Common myeloid progenitor, CD34-positive (primary cell): ENCODE data around the gene CHRNA1.

ENCODE experiments used
- CTCF ChIA-PET: fragments of 350-600 bp; sonication (Branson Sonifier 250); formaldehyde crosslinking; loops from one replicate; lab custom pipeline; 2021; ENCODE audit warnings: antibody characterized with exemption; lab: Charles Lee
- POLR2A ChIA-PET: fragments of 350-600 bp; sonication (Branson Sonifier 250); formaldehyde crosslinking; loops from one replicate; lab custom pipeline; 2021; ENCODE audit warnings: antibody characterized with exemption; lab: Charles Lee
- DNase-seq, 3 donors: peaks; one replicate each; pipeline versions ENCODE4 v3.0.0 to v3.0.0-alpha.2; 2013
- H3K27ac ChIP-seq, 2 experiments: 1 replicate in 1 of 2; 2 replicates in 1 of 2; pipeline ENCODE4 v1.7.0; 2013; ENCODE audit warnings: inconsistent platforms in 2 of 2, low read length in 2 of 2, mild to moderate bottlenecking in 2 of 2, low read depth in 1 of 2, moderate library complexity in 1 of 2; ENCODE audit not compliant: severe bottlenecking in 2 of 2, insufficient read depth in 1 of 2, poor library complexity in 1 of 2
- H3K27me3 ChIP-seq, 5 experiments: replicated peaks in 2 of 5; 1 replicate in 3 of 5; 2 replicates in 2 of 5; pipeline versions ENCODE4 v1.6.1 to v1.7.0; 2013; ENCODE audit warnings: low read length in 4 of 5, mild to moderate bottlenecking in 2 of 5, moderate library complexity in 2 of 5, inconsistent platforms in 1 of 5; ENCODE audit not compliant: insufficient read depth in 5 of 5, control insufficient read depth in 4 of 5
- H3K36me3 ChIP-seq, 4 experiments: 1 replicate in 2 of 4; 2 replicates in 2 of 4; pipeline versions ENCODE4 v1.6.1 to v1.7.0; 2013; ENCODE audit warnings: low read length in 3 of 4, control low read depth in 1 of 4, mild to moderate bottlenecking in 1 of 4; ENCODE audit not compliant: control insufficient read depth in 4 of 4, insufficient read depth in 4 of 4
- H3K4me1 ChIP-seq, 4 experiments: 1 replicate in 3 of 4; 2 replicates in 1 of 4; pipeline versions ENCODE4 v1.6.1 to v1.7.1; 2013; ENCODE audit warnings: low read length in 3 of 4, mild to moderate bottlenecking in 3 of 4, control low read depth in 1 of 4, inconsistent platforms in 1 of 4, moderate library complexity in 1 of 4; ENCODE audit not compliant: control insufficient read depth in 4 of 4, insufficient read depth in 4 of 4; ENCODE audit errors: control extremely low read depth in 1 of 4
- H3K4me3 ChIP-seq, 7 experiments: 1 replicate in 4 of 7; 2 replicates in 3 of 7; pipeline versions ENCODE4 v1.5.1 to v1.7.0; 2013; ENCODE audit warnings: mild to moderate bottlenecking in 7 of 7, low read length in 6 of 7, moderate library complexity in 6 of 7, inconsistent platforms in 2 of 7, low read depth in 2 of 7, control low read depth in 1 of 7; ENCODE audit not compliant: insufficient read depth in 4 of 7, control insufficient read depth in 1 of 7; ENCODE audit errors: extremely low read depth in 1 of 7
- H3K9me3 ChIP-seq, 5 experiments: 1 replicate in 4 of 5; 2 replicates in 1 of 5; pipeline versions ENCODE4 v1.6.1 to v1.7.1; 2013; ENCODE audit warnings: low read length in 4 of 5, mild to moderate bottlenecking in 2 of 5, inconsistent platforms in 1 of 5, low read depth in 1 of 5, moderate library complexity in 1 of 5; ENCODE audit not compliant: control insufficient read depth in 4 of 5, insufficient read depth in 2 of 5; ENCODE audit errors: control extremely low read depth in 1 of 5
- WGBS: methylation state at CpG from one replicate; pipeline ENCODE4 v1.1.5; 2013; ENCODE audit not compliant: insufficient coverage; 5-methylcytosine and 5-hydroxymethylcytosine counted together

CHRNA1 gene

GRCh38 chr2:174791020-174791419 lies 26.7 kb upstream of the CHRNA1 start:
- Histone ChIP-seq H3K27ac (no peak overlapping the region), H3K27me3 (no peaks in the 10 kb centered on the region), H3K36me3 (no peaks in the 10 kb centered on the region), H3K9me3 (no peaks in the 10 kb centered on the region), H3K4me3 (no peak overlapping the region), H3K4me1 (peaks cover 0 to 11% (median 5%) of the 10 kb centered on the region in 4 experiments)
- DNase-seq, result no peak
- POLR2A ChIA-PET, result no interaction called here
- CTCF ChIA-PET, result interaction anchor here (1.2 kb wide), 1 partner anchor 20 kb away, joined by 6 read pairs; no protein-coding TSS in a partner anchor
- WGBS, result 100% methylated on average over 4 of the region's 8 CpGs

GRCh38 chr2:174789001-174789400 lies 24.7 kb upstream of the CHRNA1 start:
- no peak for DNase-seq
- WGBS, result 94% methylated on average over 10 of the region's 16 CpGs
- POLR2A ChIA-PET, result no interaction called here
- H3K27ac ChIP-seq, result no peak overlapping the region
- H3K27me3 ChIP-seq, result peaks cover 0 to 2% (median 0%) of the 10 kb centered on the region in 5 experiments
- H3K4me3 ChIP-seq, result no peak overlapping the region
- H3K4me1 ChIP-seq, result peaks cover 0 to 11% (median 5%) of the 10 kb centered on the region in 4 experiments
- H3K36me3 ChIP-seq, result no peaks in the 10 kb centered on the region
- CTCF ChIA-PET, result interaction anchor here (1.0 kb wide), 1 partner anchor 16 kb away, joined by 3 read pairs; no protein-coding TSS in a partner anchor
- no peaks in the 10 kb centered on the region for H3K9me3 ChIP-seq

DNA sequence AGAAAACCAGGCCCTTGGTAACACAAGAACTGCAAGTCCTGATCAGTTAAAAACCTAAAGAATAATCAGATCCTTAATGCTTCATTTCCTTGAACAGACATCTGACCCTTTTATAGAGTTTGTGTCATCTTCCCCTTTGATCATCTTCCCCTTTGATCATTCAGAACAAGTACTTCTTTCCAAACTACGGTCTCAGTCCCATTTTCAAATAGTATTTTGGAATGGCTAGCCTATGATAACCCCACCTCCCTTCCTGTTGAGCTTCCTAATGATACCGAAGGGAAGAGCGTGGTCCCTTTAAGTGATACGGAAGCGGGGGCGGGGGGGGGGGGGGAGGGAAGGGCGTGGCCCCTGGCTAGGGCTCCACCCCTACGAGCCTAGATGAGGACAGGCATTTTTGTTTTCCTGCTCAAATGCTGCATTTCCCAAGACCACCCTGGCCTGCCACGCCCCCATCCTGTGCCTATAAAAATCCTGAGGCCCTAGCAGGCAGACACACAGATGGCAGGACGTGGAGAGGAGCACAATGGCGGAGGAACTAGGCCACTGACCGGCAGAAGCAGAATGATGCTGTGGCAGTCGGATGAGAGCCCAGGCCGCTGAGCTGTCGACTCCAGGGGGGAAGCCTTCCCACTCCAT lies 24.1 kb upstream of the CHRNA1 start:
- WGBS, result 97% methylated on average over 8 of the region's 15 CpGs
- no peak overlapping the region for H3K4me3 ChIP-seq
- CTCF ChIA-PET, result no interaction called here
- H3K4me1 ChIP-seq, result peaks cover 0 to 11% (median 5%) of the 10 kb centered on the region in 4 experiments
- peaks cover 0 to 2% (median 0%) of the 10 kb centered on the region in 5 experiments for H3K27me3 ChIP-seq
- POLR2A ChIA-PET, result no interaction called here
- no peak overlapping the region for H3K27ac ChIP-seq
- DNase-seq, result no peak
- no peaks in the 10 kb centered on the region for H3K9me3 ChIP-seq
- H3K36me3 ChIP-seq, result no peaks in the 10 kb centered on the region

- ChIA-PET CTCF (interaction anchor here (1.1 kb wide), 1 partner anchor 23 kb away, joined by 3 read pairs; the partner anchor contains the start of gene CHRNA1), POLR2A (interaction anchor here (0.7 kb wide), 1 partner anchor 1140 kb away, joined by 3 read pairs; no protein-coding TSS in a partner anchor)
- no peaks in the 10 kb centered on the region for H3K9me3 ChIP-seq
- peak; percentile 14 to 68 (median 62) for DNase-seq
- peaks cover 0 to 2% (median 0%) of the 10 kb centered on the region in 5 experiments for H3K27me3 ChIP-seq
- no peak overlapping the region for H3K27ac ChIP-seq
- no peak overlapping the region for H3K4me3 ChIP-seq
- WGBS, result 100% methylated on average over 4 of the region's 5 CpGs
- H3K36me3 ChIP-seq, result no peaks in the 10 kb centered on the region
- peaks cover 0 to 10% (median 4%) of the 10 kb centered on the region in 4 experiments for H3K4me1 ChIP-seq
Observed at GRCh38 chr2:174787487-174788205, 23.4 kb upstream of the CHRNA1 start.

DNA sequence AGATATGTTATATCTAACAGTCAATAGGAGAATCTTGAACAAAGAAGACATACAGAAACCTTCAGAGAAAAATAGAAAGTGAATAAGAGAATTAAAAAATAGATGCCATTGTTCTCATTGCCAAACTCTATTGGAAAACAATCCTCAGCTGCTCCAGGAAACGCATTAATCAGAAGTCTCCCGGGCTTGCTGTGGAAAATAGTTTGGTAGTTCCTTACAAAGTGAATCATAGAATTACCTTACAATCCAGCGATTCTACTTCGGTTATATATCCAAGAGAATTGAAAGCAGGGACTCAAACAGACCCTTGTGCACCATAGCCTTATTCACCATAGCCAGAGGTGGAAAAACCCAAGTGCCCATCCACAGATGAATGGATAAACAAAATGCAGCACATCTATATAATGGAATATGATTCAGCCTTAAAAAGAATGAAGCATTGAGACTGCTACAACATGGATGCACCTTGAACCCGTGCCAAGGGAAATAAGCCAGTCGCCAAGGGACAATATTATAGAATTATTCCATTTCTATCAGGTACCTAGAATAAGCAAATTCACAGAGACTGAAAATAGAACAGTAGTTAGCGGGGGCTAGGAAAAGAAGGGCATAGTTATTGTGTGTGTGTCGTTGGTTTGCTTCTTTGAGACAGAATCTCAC lies 21.9 kb upstream of the CHRNA1 start:
- no peak for DNase-seq
- Histone ChIP-seq H3K9me3 (no peaks in the 10 kb centered on the region), H3K27ac (no peak overlapping the region), H3K4me1 (peaks cover 0 to 5% (median 1%) of the 10 kb centered on the region in 4 experiments), H3K36me3 (no peaks in the 10 kb centered on the region), H3K27me3 (peaks cover 0 to 2% (median 0%) of the 10 kb centered on the region in 5 experiments), H3K4me3 (no peak overlapping the region)
- 93% methylated on average over 5 of the region's 8 CpGs for whole genome bisulfite sequencing
- ChIA-PET POLR2A (no interaction called here), CTCF (interaction anchor here (1.1 to 1.2 kb wide), 2 partner anchors 11 to 22 kb away, joined by 3 read pairs; partner anchors contain the start of gene CHRNA1)

DNA sequence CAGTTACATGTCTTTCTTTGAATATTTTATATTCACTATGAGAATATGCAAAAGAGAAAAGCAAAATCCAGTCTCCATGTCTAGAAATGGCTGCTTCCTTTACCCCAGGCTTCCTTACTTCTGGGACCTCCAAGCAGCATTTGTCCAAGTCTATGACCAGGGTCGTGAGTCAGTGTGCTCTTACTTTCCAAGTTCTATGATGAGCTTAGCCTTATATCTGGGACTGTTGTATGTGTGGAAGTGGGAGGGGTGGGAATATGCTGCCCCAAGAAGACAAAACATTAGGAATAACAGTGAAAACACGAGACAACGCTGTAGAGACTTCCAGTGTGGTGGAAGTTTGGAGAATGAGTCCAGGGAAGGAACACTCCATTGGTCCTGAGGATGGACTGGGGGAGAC lies 21.2 kb upstream of the CHRNA1 start:
- H3K9me3 ChIP-seq, result no peaks in the 10 kb centered on the region
- WGBS, result 100% methylated on average over 2 of the region's 3 CpGs
- ChIA-PET POLR2A (no interaction called here), CTCF (interaction anchor here (1.2 kb wide), 1 partner anchor 10 kb away, joined by 3 read pairs; no protein-coding TSS in a partner anchor)
- H3K36me3 ChIP-seq, result no peaks in the 10 kb centered on the region
- H3K4me3 ChIP-seq, result no peak overlapping the region
- peaks cover 0 to 3% (median 0%) of the 10 kb centered on the region in 5 experiments for H3K27me3 ChIP-seq
- H3K4me1 ChIP-seq, result peaks cover 0 to 5% (median 1%) of the 10 kb centered on the region in 4 experiments
- no peak for DNase-seq
- H3K27ac ChIP-seq, result no peak overlapping the region
